H9 (cell line): Measurements from ENCODE around the gene RGN. TPM values are rescaled to one million over a fixed set of nuclear protein-coding genes. Genes with fewer than 3 reads are reported as not detected.

Experiments
- DNase-seq: peaks from one replicate; pipeline ENCODE4 v3.0.0-alpha.2; 2017
- H2AFZ ChIP-seq: one replicate; pipeline ENCODE4 v1.6.1; 2013; ENCODE audit warnings: mild to moderate bottlenecking, low read length, control low read depth, moderate library complexity
- H2AK5ac ChIP-seq: 2 replicates; pipeline ENCODE4 v1.6.1; 2013; ENCODE audit warnings: low read length, control low read depth, mixed read lengths; ENCODE audit not compliant: insufficient read length
- H2BK120ac ChIP-seq: one replicate; pipeline ENCODE4 v1.6.1; 2013; ENCODE audit warnings: low read depth, mild to moderate bottlenecking, low read length, control low read depth, inconsistent platforms; ENCODE audit not compliant: poor library complexity, severe bottlenecking
- H2BK12ac ChIP-seq: 2 replicates; pipeline ENCODE4 v1.6.1; 2013; ENCODE audit warnings: low read length, control low read depth, mixed read lengths, low read depth; ENCODE audit not compliant: insufficient read length
- H2BK15ac ChIP-seq: 2 replicates; pipeline ENCODE4 v1.6.1; 2013; ENCODE audit warnings: low read depth, low read length, control low read depth
- H2BK20ac ChIP-seq: one replicate; pipeline ENCODE4 v1.6.1; 2013; ENCODE audit warnings: low read depth, mild to moderate bottlenecking, low read length, control low read depth, inconsistent platforms; ENCODE audit not compliant: poor library complexity, severe bottlenecking
- H2BK5ac ChIP-seq: 2 replicates; pipeline ENCODE4 v1.6.1; 2013; ENCODE audit warnings: low read length, control low read depth, mixed read lengths; ENCODE audit not compliant: insufficient read length
- H3K14ac ChIP-seq: 2 replicates; pipeline ENCODE4 v1.6.1; 2013; ENCODE audit warnings: low read length, control low read depth; ENCODE audit not compliant: insufficient read depth
- H3K18ac ChIP-seq: 2 replicates; pipeline ENCODE4 v1.6.1; 2013; ENCODE audit warnings: low read depth, mild to moderate bottlenecking, mixed read lengths, low read length, control low read depth; ENCODE audit not compliant: insufficient read length
- H3K23ac ChIP-seq: 2 replicates; pipeline ENCODE4 v1.6.1; 2013; ENCODE audit warnings: low read length, control low read depth, mixed read lengths, low read depth; ENCODE audit not compliant: insufficient read length
- H3K23me2 ChIP-seq: 2 replicates; pipeline ENCODE4 v1.6.1; 2013; ENCODE audit warnings: low read depth, mild to moderate bottlenecking, mixed read lengths, low read length, control low read depth; ENCODE audit not compliant: insufficient read length, poor library complexity, severe bottlenecking
- H3K27ac ChIP-seq: 2 replicates; pipeline ENCODE4 v1.5.1; 2013; ENCODE audit warnings: low read length, control low read depth, mixed read lengths, low read depth; ENCODE audit not compliant: insufficient read length
- H3K27me3 ChIP-seq: 2 replicates; pipeline ENCODE4 v1.6.1; 2013; ENCODE audit warnings: low read length, control low read depth, inconsistent platforms; ENCODE audit not compliant: insufficient read depth
- H3K4ac ChIP-seq: 2 replicates; pipeline ENCODE4 v1.6.1; 2013; ENCODE audit warnings: low read depth, mild to moderate bottlenecking, control low read depth, inconsistent platforms, low read length, moderate library complexity
- H3K4me1 ChIP-seq: 2 replicates; pipeline ENCODE4 v1.6.1; 2013; ENCODE audit warnings: low read length, control low read depth, inconsistent platforms; ENCODE audit not compliant: insufficient read depth
- H3K4me2 ChIP-seq: 2 replicates; pipeline ENCODE4 v1.6.1; 2013; ENCODE audit warnings: low read length, control low read depth, mixed read lengths; ENCODE audit not compliant: insufficient read length, insufficient read depth
- H3K56ac ChIP-seq: 2 replicates; pipeline ENCODE4 v1.6.1; 2013; ENCODE audit warnings: low read depth, mild to moderate bottlenecking, mixed read lengths, low read length, control low read depth; ENCODE audit not compliant: insufficient read length
- H3K79me1 ChIP-seq: 2 replicates; pipeline ENCODE4 v1.6.1; 2013; ENCODE audit warnings: low read depth, mild to moderate bottlenecking, moderate library complexity, low read length, control low read depth, inconsistent platforms; ENCODE audit not compliant: insufficient read depth, poor library complexity, severe bottlenecking
- H3K79me2 ChIP-seq: 2 replicates; pipeline ENCODE4 v1.6.1; 2013; ENCODE audit warnings: low read length, control low read depth, inconsistent platforms; ENCODE audit not compliant: insufficient read depth
- H3K9ac ChIP-seq: 2 replicates; pipeline ENCODE4 v1.6.1; 2013; ENCODE audit warnings: low read length, control low read depth, mixed read lengths; ENCODE audit not compliant: insufficient read length; ENCODE audit errors: extremely low read depth
- H3K9me3 ChIP-seq: one replicate; pipeline ENCODE4 v1.6.1; 2013; ENCODE audit warnings: low read depth, low read length, inconsistent platforms; ENCODE audit not compliant: control insufficient read depth
- H3T11ph ChIP-seq: one replicate; pipeline ENCODE4 v1.6.1; 2013; ENCODE audit warnings: mild to moderate bottlenecking, low read length, control low read depth, inconsistent platforms
- H4K20me1 ChIP-seq: one replicate; pipeline ENCODE4 v1.6.1; 2013; ENCODE audit not compliant: control insufficient read depth, insufficient read length, insufficient read depth
- H4K5ac ChIP-seq: 2 replicates; pipeline ENCODE4 v1.6.1; 2013; ENCODE audit warnings: low read depth, mild to moderate bottlenecking, mixed read lengths, low read length, control low read depth; ENCODE audit not compliant: insufficient read length
- H4K8ac ChIP-seq: replicated peaks from 2 replicates; pipeline ENCODE4 v1.6.1; 2013; ENCODE audit warnings: low read length, control low read depth, mixed read lengths, low read depth; ENCODE audit not compliant: insufficient read length
- H4K91ac ChIP-seq: 2 replicates; pipeline ENCODE4 v1.6.1; 2013; ENCODE audit warnings: low read depth, mild to moderate bottlenecking, moderate library complexity, mixed read lengths, low read length, control low read depth; ENCODE audit not compliant: insufficient read length
- H3K27ac Mint-ChIP-seq, 3 experiments: 2 replicates in 2 of 3; 3 replicates in 1 of 3; pipeline ENCODE4 v1.8.0; 2020 to 2021; ENCODE audit warnings: mixed read lengths in 3 of 3, mild to moderate bottlenecking in 1 of 3, moderate library complexity in 1 of 3
- H3K27me3 Mint-ChIP-seq: 2 replicates; pipeline ENCODE4 v1.8.0; 2021; ENCODE audit warnings: low read depth, mild to moderate bottlenecking, moderate library complexity, mixed read lengths
- H3K36me3 Mint-ChIP-seq, 3 experiments: 2 replicates in 2 of 3; 3 replicates in 1 of 3; pipeline ENCODE4 v1.8.0; 2020 to 2021; ENCODE audit warnings: low read depth in 3 of 3, mixed read lengths in 3 of 3; ENCODE audit not compliant: insufficient read depth in 1 of 3
- H3K4me1 Mint-ChIP-seq, 2 experiments: 2 replicates each; pipeline ENCODE4 v1.8.0; 2020; ENCODE audit warnings: mixed read lengths in 2 of 2
- H3K4me3 Mint-ChIP-seq, 2 experiments: 2 replicates in 1 of 2; 3 replicates in 1 of 2; pipeline ENCODE4 v1.8.0; 2020 to 2021; ENCODE audit warnings: mild to moderate bottlenecking in 2 of 2, mixed read lengths in 2 of 2, moderate library complexity in 1 of 2
- H3K9me3 Mint-ChIP-seq, 2 experiments: 2 replicates in 1 of 2; 3 replicates in 1 of 2; pipeline ENCODE4 v1.8.0; 2020; ENCODE audit warnings: mild to moderate bottlenecking in 2 of 2, mixed read lengths in 2 of 2, moderate library complexity in 1 of 2
- CTCF ChIP-seq: fragments of 200-600 bp; sonication (generic); conservative IDR thresholded peaks from 3 replicates; pipeline ENCODE4 v1.8.0; 2021; ENCODE audit warnings: antibody characterized with exemption, mild to moderate bottlenecking
- WGBS: extraction: QIAGEN DNeasy Blood & Tissue Kit; methylation state at CpG from one replicate; pipeline ENCODE4 v1.1.7; 2013; ENCODE audit warnings: missing lambda C conversion rate, low lambda C conversion rate, mixed read lengths; ENCODE audit not compliant: insufficient read length; ENCODE audit errors: extremely low coverage; 5-methylcytosine and 5-hydroxymethylcytosine counted together
- total RNA-seq: library from RNA; stranded (reverse); gene quantifications from 2 replicates; pipeline ENCODE4 v1.2.1, GENCODE V29; 2021

RGN gene
- total RNA-seq, 1 experiment from 2014 or later: not detected

- Histone ChIP-seq H3K27me3 (no peaks in the 10 kb centered on the region), H3K23me2 (no peaks in the 10 kb centered on the region), H3K23ac (no peak overlapping the region), H2AFZ (no peak overlapping the region), H2AK5ac (no peak overlapping the region), H3K56ac (no peak overlapping the region), H2BK20ac (no peak overlapping the region), H3K4ac (no peak overlapping the region), H3K9me3 (peaks cover 15% of the 10 kb centered on the region), H4K8ac (no peak overlapping the region), H3K4me2 (no peak overlapping the region), H3K27ac (no peak overlapping the region), H3K18ac (no peak overlapping the region), H3K9ac (no peak overlapping the region), H3K79me2 (no peaks in the 10 kb centered on the region), H3K4me1 (no peaks in the 10 kb centered on the region), H3T11ph (no peak overlapping the region), H2BK5ac (no peak overlapping the region), H3K79me1 (no peaks in the 10 kb centered on the region), H4K5ac (no peak overlapping the region), H4K20me1 (no peaks in the 10 kb centered on the region), H2BK120ac (no peak overlapping the region), H4K91ac (no peak overlapping the region), H3K14ac (no peak overlapping the region), H2BK12ac (no peak overlapping the region), H2BK15ac (no peak overlapping the region)
- Mint-ChIP-seq H3K27me3 (no peaks in the 10 kb centered on the region), H3K9me3 (peaks cover 65 to 70% of the 10 kb centered on the region in 2 experiments), H3K4me3 (no peak overlapping the region), H3K36me3 (peaks cover 15 to 27% (median 20%) of the 10 kb centered on the region in 3 experiments; a peak in 6 of 7 replicates), H3K4me1 (no peaks in the 10 kb centered on the region), H3K27ac (no peak overlapping the region)
- no peak for DNase-seq
- no peak for TF ChIP-seq CTCF
- no CpG with 5 or more reads among the region's 2 CpGs for WGBS
These were observed 16.9 kb upstream of the RGN start for GRCh38 chrX:47061238-47061919.
